Measurements from ENCODE around the gene ESYT1.

Gene ESYT1

DNA sequence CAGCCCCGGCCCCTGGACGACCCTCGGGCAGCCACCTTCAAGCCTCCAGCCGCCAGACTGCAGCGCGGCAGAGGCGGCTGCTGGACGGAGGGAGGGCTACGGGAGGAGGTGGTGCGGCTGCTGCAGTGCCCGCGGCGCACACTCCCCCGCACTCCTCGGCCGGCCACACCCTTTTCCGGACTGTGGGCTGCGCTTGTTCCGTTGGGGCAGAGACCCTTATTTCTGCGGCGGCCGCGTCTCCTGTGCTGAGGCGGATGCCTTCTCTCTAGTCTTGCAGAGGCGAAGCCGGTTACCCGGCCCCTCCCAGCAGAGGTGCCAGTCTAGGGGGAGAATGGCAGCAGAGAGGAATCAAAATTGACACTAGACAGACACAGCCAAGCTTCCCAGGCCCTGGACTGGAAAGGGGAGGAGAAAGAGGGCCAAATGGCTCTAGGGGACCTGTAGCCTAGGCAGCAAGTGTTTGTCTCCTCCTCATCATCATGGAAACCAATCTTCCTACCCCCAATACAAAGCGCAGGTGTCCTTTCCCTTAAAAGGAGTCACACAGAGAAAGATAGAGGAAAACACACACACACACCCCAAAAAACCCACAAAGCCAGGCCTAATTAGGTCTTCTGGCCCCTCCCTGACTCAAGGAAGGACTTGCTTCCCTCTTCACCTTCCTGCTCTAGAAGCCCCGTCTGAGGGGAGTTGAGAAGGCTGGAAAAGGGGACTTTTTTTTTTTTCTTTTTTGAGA lies 1.3 kb downstream of the ESYT1 start:
- peak; percentile 69 for DNase-seq (ENCODE audit: low read depth)

DNA sequence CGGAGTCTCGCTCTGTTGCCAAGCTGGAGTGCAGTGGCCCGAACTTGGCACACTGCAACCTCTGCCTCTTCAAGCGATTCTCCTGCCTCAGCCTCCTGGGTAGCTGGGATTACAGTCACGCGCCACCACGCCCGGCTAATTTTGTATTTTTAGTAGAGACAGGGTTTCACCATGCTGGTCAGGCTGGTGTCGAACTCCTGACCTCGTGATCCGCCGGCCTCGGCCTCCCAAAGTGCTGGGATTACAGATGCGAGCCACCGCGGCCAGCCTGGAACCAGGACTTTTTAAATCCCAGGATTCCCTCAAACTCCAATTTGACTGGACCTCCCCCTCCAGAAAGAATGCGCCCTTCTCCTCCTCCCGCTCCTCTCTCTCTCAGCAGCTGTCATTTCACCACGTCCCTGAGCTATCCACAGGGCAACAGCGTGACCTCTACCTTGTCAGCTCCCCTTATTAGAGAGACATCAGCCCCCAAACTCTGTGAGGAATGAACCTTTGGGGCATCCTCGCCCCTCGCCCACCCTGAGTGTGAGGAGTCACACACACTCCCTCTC lies 2.0 kb downstream of the ESYT1 start:
- DNase-seq (ENCODE audit: low read depth) = no peak

DNA sequence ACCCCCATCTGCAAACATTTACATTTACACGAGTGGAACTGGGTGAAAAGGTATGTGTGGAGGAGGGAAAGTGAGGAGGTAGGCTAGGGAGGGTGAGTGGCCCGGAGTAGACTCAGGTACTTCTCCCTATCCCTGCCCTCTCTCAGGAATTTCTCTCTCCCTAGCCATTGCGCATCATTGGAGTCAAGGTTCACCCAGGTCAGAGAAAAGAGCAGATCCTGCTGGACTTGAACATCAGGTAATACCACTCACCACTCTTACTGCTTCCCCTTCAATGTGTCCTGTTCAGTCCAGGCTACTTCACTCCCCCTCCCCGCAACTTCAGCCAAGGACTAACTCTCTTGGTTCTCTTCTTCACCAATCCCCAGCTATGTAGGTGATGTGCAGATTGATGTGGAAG lies 2.8 kb downstream of the ESYT1 start:
- no peak for DNase-seq (ENCODE audit: low read depth)

DNA sequence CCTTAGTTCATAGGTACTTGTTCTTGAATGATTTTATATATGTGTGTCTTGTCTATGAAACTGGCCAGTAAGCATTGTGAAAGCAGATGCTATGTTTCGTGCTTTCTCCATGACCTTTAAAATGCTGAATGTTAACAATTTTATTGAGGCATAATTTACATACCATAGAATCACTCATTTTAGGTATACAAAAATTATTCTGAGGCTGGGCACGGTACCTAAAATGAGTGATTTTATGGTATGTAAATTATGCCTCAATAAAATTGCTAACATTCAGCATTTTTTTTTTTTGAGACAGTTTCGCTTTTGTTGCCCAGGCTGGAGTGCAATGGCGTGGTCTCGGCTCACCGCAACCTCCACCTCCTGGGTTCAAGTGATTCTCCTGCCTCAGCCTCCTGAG lies 6.8 kb downstream of the ESYT1 start:
- DNase-seq (ENCODE audit: low read depth) = no peak

DNA sequence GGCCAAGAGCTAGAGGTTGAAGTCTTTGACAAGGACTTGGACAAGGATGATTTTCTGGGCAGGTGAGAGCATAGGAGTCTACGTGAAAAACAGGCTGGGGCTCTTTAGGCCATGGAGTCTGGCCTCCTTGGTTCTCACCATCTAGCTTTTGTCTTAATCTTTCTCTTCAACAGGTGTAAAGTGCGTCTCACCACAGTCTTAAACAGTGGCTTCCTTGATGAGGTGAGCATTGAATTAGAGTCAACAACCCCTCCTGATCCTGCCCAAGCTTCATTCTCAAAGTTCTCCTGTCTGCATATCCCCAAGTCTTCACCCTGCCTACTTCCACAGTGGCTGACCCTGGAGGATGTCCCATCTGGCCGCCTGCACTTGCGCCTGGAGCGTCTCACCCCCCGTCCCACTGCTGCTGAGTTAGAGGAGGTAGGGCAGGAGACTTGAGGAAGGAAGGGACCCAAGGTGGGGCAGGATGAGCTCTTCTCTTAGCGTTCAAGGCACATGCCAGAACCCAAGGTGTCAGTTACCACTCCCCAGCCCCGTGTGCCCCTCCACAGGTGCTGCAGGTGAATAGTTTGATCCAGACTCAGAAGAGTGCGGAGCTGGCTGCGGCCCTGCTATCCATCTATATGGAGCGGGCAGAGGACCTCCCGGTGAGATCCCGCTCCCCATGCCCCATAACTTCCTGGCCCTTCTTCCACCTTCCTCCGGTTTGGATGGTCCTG lies 9.9 kb downstream of the ESYT1 start:
- no peak for DNase-seq (ENCODE audit: low read depth)

DNA sequence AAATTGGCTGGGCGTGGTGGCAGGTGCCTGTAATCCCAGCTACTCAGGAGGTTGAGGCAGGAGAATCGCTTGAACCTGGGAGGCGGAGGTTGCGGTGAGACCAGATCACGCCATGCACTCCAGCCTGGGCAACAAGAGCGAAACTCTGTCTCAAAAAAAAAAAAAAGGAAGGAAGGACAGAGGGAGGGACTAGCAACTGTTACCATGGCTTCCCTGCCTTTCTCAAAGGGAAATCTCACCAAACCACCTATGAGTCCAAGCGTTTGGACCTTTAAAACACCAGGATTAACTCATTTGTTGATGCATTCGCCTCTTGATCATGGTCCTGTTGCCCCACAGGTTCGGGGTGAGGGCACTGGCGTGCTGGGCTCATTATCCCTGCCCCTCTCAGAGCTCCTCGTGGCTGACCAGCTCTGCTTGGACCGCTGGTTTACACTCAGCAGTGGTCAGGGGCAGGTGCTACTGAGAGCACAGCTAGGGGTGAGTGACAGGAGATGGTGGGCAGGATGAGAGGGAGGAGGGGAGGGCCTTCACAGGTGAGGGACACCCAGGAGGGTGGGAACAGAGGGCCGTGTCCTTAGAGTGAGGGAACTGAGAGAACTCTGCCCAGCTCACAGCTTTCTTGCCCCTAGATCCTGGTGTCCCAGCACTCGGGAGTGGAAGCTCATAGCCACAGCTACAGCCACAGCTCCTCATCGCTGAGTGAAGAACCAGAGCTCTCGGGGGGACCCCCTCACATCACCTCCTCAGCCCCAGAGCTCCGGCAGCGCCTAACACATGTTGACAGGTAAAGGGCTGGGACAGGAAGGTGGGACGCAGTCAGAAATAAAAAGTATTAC lies 14.1 kb downstream of the ESYT1 start:
- DNase-seq (ENCODE audit: low read depth) = no peak

DNA sequence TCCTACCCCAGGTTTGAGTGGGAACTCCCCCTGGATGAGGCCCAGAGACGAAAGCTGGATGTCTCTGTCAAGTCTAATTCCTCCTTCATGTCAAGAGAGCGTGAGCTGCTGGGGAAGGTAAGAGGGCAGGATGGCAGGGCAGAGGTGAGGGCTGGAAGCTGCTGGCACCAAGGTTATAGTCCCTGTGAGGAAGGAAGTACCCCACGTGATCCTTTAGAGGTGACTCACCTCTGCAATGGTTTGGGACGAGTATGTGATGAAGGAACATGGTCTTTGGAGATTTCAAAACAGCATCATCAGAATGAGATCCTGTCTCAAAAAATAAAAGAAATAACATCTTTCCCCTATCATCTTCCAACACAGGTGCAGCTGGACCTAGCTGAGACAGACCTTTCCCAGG lies 15.2 kb downstream of the ESYT1 start:
- no peak for DNase-seq (ENCODE audit: low read depth)

DNA sequence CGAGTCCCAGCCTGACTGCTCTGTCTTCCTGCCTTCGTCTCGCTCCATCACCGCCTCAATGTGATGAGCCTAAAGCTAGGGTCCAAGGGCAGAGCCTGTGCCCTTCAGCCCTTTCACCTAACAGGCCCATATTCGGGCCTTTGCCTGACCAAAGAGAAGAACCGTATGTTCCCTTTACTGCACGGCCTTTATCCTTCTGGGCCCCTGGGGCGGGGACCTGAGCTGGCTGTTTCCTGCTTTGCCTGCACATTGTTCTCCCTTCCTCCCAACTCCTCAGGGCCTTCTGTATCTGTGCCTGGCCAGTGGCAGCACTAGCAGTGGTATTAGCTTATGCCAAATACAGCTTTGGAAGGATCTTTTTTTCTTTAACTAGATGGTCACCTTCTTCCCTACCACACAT lies 15.8 kb downstream of the ESYT1 start:
- no peak for DNase-seq (ENCODE audit: low read depth)

DNA sequence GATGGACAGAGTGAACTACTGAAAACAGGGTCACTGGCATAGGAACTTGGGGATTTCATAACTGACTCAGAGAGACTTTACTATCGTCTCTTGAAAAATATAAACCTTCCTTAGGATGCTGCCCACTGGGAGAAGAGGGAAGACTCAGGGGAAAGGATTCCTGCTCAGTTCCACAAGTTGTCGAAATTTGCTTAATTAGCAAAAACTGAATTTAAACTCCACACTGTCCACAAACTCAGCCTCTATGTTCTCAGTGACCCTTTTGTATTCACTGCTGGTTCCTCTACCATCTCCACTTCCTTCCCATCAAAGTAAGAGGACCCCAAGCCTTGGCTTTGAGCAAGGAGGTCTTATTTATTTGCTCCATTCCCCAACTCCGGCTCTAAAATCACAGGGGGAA lies 17.1 kb downstream of the ESYT1 start:
- DNase-seq (ENCODE audit: low read depth) = no peak

DNA sequence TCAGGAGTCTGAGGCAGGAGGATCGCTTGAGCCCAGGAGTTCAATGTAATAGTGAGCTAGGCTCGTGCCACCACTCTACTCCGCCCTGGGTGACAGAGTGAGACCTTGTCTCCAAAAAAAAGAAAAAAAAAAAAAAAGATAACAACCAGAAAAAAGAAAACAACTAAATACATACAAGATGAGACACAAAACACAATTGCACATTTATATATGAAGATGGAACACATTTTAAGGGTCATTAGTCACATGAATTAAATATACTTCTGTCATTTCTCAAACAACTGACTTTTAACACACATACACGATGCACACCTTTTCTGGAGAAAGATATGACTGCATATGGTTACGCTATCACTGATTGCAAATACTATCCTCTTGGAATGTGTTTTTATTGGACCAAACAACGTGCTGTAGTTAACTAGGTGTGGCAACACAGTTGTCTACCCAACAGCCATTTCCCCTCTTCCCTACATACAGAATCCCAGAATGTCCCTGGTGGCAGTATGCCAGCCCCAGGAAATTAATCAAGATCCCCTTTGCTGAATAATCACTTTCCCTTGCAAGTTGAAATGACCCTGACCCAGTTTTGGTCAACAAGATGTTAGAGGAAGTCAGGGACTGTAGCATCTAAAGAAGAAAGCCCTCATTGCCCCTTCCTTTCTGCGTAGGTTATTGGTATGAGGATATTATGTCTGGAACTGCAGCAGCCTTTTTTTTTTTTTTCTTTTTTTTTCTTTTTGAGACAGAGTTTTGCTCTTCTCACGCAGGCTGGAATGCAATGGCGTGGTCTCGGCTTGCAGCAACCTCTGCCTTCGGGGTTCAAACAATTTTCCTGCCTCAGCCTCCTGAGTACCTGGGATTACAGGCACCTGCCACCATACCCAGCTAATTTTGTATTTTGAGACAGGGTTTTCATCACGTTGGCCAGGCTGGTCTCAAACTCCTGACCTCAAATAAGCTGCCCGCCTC lies 18.7 kb downstream of the ESYT1 start:
- no peak for DNase-seq (ENCODE audit: low read depth)

DNA sequence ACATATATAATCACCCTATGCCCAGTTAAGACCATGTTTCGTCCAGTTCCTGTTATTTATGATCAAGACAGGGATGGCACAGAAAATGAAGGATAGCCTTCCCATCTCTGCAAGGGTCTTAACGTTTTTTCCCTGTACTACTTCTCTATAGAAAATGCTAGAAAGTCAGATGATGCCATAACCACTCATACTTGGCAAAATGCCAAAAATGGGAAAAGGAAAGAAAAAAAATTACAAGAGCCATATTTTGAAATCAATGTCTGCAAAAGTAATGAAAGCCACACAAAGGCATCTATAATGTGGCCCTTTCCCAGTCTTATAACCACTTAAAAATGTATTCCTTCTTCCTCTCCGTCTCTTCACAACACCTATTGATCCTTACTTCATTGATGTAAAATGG lies 22.5 kb downstream of the ESYT1 start:
- no peak for DNase-seq (ENCODE audit: low read depth)

DNA sequence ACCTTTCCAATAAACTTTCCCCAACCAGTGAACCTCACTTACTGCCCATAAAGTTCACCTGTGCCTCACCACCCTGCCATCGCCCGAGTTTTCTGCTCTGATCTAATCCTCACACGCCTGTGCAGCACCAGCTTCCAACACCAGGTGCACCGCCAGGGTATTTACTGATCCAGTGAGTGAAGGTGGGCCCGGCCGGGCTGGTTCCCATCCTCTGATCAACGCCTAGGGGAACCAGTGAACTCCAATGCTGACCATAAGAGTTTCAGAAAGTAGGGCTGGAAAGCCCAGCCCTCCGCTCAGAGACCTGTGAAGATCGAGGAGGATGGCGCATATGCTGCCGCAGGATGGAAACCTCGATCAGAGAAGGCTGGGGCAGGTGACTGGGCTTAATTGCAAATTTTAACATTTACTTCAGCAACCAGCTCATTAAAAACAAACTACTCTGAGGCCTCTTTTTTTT lies 23.6 kb downstream of the ESYT1 start:
- peak; percentile 45 for DNase-seq (ENCODE audit: low read depth)

DNA sequence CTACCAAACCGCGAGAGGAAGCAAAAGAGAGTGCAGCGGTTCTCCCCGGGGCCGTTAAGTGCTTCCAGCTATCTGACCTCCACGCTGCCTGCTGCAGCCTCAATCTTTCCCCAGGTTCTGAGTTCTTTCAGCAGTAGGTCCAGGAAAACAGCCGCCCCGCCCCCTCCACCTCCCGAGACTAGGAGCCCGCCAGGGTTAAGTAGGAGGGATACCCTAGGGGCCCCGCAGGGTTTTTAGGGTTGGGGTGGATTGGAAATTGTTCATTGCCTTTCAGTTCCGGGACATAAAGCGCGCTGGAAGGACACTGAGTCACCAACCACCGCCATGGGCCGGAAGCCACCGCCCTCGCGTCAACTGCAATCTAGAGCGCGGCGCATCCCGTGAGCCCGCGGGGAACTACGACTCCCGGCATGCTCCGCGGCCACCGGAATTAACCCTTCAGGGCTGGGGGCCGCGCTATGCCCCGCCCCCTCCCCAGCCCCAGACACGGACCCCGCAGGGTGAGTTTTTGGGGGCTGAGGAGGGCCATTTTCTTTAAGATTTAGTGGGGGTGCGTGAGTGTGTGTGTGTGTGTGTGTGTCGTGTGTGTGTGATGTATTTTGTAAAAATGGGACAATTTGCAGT lies 24.2 kb downstream of the ESYT1 start, which contains the start of gene MYL6B:
Gene MYL6B, plus strand, starts transcription at position 456 of the 624 bp plus-strand sequence. CDS start 1,332 bp downstream, outside the sequence.
- DNase-seq (ENCODE audit: low read depth) = peak; percentile 86

DNA sequence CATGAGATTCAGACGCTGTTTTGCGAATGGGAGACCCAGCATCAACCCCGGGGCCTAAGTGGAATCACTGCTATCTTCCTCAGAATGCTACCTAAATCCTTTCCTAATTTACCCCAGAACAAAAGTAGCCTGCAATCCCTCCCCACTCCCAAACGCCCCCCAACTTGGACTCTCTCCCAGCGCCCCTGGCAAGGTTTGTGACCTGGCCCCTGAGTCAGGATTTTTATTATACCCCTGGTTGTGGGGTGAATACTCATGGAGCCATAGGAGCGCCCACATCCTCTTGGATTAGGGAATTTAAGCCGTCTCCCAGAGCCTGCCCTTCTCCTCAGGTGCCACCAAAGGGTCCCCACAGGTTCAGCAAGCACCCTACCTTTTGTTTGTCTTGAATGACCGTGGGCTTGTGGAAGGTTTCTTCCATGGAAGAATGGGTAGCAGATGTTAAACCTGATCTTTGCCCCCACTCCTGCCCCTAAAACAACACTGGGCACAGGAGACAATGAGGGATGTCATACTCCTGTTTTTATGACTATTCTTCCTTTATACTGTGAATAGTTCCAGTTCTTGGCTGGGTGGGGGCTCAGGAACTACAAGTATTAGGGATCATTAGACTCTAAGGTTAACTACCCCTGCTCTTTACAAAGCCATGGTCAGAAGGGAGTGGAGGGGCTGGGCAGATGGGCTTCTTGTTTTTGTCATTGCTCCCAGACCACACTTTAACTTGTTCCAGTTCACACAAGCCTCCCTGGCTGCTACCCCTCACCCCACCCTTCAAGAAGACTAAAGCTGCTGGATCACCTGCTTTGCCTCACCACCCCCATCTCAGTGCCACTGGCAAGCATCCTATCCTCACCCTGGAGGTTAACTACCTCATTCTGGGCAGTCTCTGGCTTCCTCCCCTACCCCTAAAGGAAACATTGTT lies 24.9 kb downstream of the ESYT1 start:
- DNase-seq (ENCODE audit: low read depth) = no peak

DNA sequence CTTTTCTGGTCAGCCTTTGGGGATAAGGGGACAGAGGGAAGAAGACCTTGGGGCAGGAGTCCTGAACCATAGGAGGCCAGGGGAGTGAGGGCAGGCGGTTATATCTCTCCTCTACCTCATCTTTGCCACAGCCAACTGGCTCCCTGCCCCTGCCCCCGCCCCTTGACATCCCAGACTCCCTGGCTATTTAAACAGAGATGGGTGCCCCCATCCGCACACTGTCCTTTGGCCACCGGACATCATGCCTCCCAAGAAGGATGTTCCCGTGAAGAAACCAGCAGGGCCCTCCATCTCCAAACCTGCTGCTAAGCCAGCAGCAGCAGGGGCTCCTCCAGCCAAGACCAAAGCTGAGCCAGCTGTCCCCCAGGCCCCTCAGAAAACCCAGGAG lies 25.6 kb downstream of the ESYT1 start:
- DNase-seq (ENCODE audit: low read depth) = no peak

DNA sequence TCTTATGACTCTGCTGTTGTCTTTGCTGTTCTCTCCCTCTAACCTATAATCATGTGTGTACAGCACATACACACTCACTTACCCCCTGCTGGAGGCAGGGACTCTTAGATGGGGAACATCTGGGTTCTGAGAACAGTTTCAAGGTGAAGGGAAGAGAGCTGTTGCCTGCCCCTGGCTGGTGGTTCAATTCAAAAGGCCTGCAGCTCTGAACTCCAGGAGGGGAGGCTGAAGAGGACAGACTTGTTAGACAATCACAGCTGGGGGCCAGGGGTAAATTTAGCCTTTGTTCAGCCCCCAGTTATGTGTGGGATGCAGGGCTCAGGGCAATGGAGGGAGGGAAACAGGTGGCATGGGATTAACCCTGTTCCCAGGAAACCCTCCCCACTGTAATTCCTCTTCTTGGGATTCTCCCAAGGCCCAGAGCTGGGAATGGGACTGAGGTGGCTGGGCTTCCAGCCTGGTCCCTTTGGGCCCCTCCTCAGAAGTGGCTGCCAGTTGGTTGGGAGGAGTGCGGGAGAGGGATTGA lies 26.2 kb downstream of the ESYT1 start:
- no peak for DNase-seq (ENCODE audit: low read depth)

DNA sequence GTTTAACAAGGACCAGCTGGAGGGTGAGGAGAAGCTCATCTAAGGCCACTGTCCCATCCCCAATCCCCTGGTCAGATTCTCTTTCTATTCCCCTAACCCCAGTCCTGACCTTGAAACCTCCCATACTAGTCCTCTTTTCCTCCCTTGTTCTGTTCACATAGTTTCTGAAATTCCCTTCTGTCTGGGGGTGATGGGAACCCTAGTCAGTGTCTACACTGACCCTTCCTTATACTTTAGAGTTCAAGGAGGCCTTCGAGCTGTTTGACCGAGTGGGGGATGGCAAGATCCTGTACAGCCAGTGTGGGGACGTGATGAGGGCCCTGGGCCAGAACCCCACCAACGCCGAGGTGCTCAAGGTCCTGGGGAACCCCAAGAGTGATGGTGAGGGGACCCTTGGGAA lies 26.8 kb downstream of the ESYT1 start:
- DNase-seq (ENCODE audit: low read depth) = no peak

DNA sequence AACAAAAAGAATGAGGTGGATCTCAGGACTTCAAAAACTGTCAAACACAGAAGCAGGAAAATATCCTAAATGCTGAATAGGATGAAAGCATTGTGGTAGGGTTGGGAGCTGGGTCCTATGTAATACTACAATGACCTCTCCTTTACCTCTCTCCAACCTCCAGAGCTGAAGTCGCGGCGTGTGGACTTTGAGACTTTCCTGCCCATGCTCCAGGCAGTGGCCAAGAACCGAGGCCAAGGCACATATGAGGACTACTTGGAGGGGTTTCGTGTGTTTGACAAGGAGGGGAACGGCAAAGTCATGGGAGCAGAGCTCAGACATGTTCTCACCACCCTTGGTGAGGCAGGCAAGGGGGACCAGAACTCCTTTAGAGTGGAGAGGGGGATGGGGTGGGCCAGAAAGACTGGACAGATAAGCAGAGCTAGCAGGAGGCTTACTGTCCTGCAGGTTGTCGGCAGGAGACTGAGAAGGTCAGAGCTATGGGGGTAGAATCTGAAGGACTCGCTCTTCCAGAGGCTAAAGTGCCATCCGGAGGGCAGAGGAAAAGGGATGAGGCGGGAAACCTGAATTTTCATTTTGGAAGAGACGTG lies 27.3 kb downstream of the ESYT1 start:
- DNase-seq (ENCODE audit: low read depth) = no peak

Data from activated T-helper 1 cell treated with Interleukin-2 at 50 U/mL for 16 hours (primary cell).